Activated T-cell treated with anti-CD3 and anti-CD28 coated beads, Interleukin-2, amount 50 U/mL, for 24 hours (primary cell): Measurements from ENCODE around the gene EML4.

Source experiments
- DNase-seq: peaks from one replicate; pipeline ENCODE4 v3.0.0-alpha.2; 2020
- H3K27ac Mint-ChIP-seq: 2 replicates; pipeline ENCODE4 v1.8.0; 2020; ENCODE audit warnings: mild to moderate bottlenecking, mixed read lengths
- H3K27me3 Mint-ChIP-seq: 2 replicates; pipeline ENCODE4 v1.8.0; 2020; ENCODE audit warnings: mixed read lengths
- H3K36me3 Mint-ChIP-seq: 2 replicates; pipeline ENCODE4 v1.8.0; 2020; ENCODE audit warnings: low read depth, mixed read lengths
- H3K4me1 Mint-ChIP-seq: 2 replicates; pipeline ENCODE4 v1.8.0; 2020; ENCODE audit warnings: low read depth, mixed read lengths
- H3K4me3 Mint-ChIP-seq: 2 replicates; pipeline ENCODE4 v1.8.0; 2020; ENCODE audit warnings: mild to moderate bottlenecking, moderate library complexity, mixed read lengths
- H3K9me3 Mint-ChIP-seq: 2 replicates; pipeline ENCODE4 v1.8.0; 2020; ENCODE audit warnings: mixed read lengths

Gene EML4

GRCh38 chr2:42286268-42286946 is 117.3 kb downstream of the EML4 start:
- H3K4me1 Mint-ChIP-seq = peaks cover 32% of the 10 kb centered on the region
- peak overlapping the region; percentile 42 for H3K27ac Mint-ChIP-seq
- H3K4me3 Mint-ChIP-seq = no peak overlapping the region
- DNase-seq = no peak
- peaks cover 82% of the 10 kb centered on the region for H3K36me3 Mint-ChIP-seq
- no peaks in the 10 kb centered on the region for H3K27me3 Mint-ChIP-seq
- no peaks in the 10 kb centered on the region for H3K9me3 Mint-ChIP-seq

DNA sequence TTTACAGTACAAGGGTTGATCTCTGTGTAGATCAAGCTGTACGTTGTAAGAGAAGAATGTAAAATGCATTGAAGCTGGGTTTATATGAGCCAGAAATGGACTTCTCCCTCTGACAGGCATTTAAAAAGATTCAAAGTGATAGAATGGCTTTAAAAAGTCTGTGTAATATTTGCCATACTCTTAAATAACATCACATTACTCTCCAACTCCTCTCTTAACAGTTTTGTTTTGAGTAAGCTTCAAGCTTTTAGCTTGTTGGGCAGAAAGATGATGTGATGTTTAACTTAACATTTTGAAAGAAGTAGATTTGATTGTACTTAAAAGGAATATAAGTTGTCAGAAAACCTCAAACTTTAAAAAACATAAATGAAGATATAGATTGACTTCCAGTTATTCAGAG is 119.7 kb downstream of the EML4 start:
- Mint-ChIP-seq H3K4me3 (no peak overlapping the region), H3K27ac (peak overlapping the region; percentile 75), H3K4me1 (peaks cover 36% of the 10 kb centered on the region), H3K36me3 (peaks cover 83% of the 10 kb centered on the region), H3K27me3 (no peaks in the 10 kb centered on the region), H3K9me3 (no peaks in the 10 kb centered on the region)
- DNase-seq = no peak

DNA sequence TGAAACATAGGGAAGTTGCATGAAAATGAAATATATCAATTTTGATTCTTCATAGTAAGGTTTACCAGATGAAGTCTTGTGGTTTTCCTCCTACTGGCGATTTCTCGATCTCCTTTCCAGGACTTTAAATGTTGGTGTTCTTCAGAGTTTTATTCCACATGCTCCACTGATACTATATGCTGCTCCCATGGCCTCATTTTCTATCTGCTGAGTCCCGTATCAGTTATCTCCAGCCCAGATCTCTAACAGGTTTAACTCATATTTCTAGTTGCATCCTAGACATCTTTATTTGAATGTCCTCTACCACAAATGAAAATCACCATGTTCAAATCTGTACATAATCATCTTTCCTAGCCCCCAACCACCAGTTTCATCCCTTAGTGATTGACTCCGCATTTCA is 120.1 kb downstream of the EML4 start:
- no peaks in the 10 kb centered on the region for H3K9me3 Mint-ChIP-seq
- H3K27me3 Mint-ChIP-seq = no peaks in the 10 kb centered on the region
- peaks cover 36% of the 10 kb centered on the region for H3K4me1 Mint-ChIP-seq
- DNase-seq = no peak
- H3K36me3 Mint-ChIP-seq = peaks cover 82% of the 10 kb centered on the region
- H3K27ac Mint-ChIP-seq = peak overlapping the region; percentile 75
- H3K4me3 Mint-ChIP-seq = no peak overlapping the region

GRCh38 chr2:42290005-42290404 is 120.9 kb downstream of the EML4 start:
- no peak overlapping the region for H3K27ac Mint-ChIP-seq
- H3K27me3 Mint-ChIP-seq = no peaks in the 10 kb centered on the region

DNA sequence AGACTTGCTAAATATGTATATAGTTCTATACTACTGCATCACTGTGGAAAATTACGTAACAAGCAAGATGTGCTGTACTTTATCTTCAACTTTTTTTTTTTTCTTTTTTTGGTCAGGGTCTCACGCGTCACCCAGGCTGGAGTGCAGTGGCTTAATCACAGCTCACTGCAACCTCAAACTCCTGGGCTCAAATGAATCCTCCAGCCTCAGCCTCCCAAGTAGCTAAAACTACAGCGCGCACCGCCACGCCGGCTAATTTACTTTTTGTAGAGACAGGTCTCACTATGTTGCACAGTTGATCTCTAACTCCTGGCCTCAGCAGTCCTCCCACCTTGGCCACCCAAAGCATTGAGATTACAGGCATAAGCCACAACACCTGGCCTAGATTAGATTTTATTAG is 123.9 kb downstream of the EML4 start:
- peak overlapping the region; percentile 11 for H3K27ac Mint-ChIP-seq
- peaks cover 51% of the 10 kb centered on the region for H3K4me1 Mint-ChIP-seq
- no peak for DNase-seq
- no peaks in the 10 kb centered on the region for H3K27me3 Mint-ChIP-seq
- H3K36me3 Mint-ChIP-seq = peaks cover 91% of the 10 kb centered on the region
- H3K9me3 Mint-ChIP-seq = no peaks in the 10 kb centered on the region
- no peak overlapping the region for H3K4me3 Mint-ChIP-seq

More at GRCh38 chr2:42290005-42290404, 120.9 kb downstream of the EML4 start:
- H3K4me3 Mint-ChIP-seq = no peak overlapping the region
- peaks cover 39% of the 10 kb centered on the region for H3K4me1 Mint-ChIP-seq
- DNase-seq = no peak
- H3K9me3 Mint-ChIP-seq = no peaks in the 10 kb centered on the region
- H3K36me3 Mint-ChIP-seq = peaks cover 87% of the 10 kb centered on the region

GRCh38 chr2:42296226-42296625 is 127.1 kb downstream of the EML4 start:
- peaks cover 94% of the 10 kb centered on the region for H3K36me3 Mint-ChIP-seq
- no peaks in the 10 kb centered on the region for H3K9me3 Mint-ChIP-seq
- no peak overlapping the region for H3K4me3 Mint-ChIP-seq
- peaks cover 55% of the 10 kb centered on the region for H3K4me1 Mint-ChIP-seq
- DNase-seq = no peak
- no peaks in the 10 kb centered on the region for H3K27me3 Mint-ChIP-seq
- peak overlapping the region; percentile 81 for H3K27ac Mint-ChIP-seq

- no peak for DNase-seq
- H3K27ac Mint-ChIP-seq = peak overlapping the region; percentile 81
- no peaks in the 10 kb centered on the region for H3K9me3 Mint-ChIP-seq
- H3K36me3 Mint-ChIP-seq = peaks cover 89% of the 10 kb centered on the region
- H3K4me1 Mint-ChIP-seq = peaks cover 56% of the 10 kb centered on the region
- H3K4me3 Mint-ChIP-seq = no peak overlapping the region
- H3K27me3 Mint-ChIP-seq = no peaks in the 10 kb centered on the region
Measured at GRCh38 chr2:42297322-42297936, 128.3 kb downstream of the EML4 start.

GRCh38 chr2:42298132-42298531 is 129.0 kb downstream of the EML4 start:
- peaks cover 90% of the 10 kb centered on the region for H3K36me3 Mint-ChIP-seq
- H3K27ac Mint-ChIP-seq = peak overlapping the region; percentile 73
- H3K9me3 Mint-ChIP-seq = no peaks in the 10 kb centered on the region
- no peaks in the 10 kb centered on the region for H3K27me3 Mint-ChIP-seq
- peaks cover 56% of the 10 kb centered on the region for H3K4me1 Mint-ChIP-seq
- H3K4me3 Mint-ChIP-seq = no peak overlapping the region
- no peak for DNase-seq

DNA sequence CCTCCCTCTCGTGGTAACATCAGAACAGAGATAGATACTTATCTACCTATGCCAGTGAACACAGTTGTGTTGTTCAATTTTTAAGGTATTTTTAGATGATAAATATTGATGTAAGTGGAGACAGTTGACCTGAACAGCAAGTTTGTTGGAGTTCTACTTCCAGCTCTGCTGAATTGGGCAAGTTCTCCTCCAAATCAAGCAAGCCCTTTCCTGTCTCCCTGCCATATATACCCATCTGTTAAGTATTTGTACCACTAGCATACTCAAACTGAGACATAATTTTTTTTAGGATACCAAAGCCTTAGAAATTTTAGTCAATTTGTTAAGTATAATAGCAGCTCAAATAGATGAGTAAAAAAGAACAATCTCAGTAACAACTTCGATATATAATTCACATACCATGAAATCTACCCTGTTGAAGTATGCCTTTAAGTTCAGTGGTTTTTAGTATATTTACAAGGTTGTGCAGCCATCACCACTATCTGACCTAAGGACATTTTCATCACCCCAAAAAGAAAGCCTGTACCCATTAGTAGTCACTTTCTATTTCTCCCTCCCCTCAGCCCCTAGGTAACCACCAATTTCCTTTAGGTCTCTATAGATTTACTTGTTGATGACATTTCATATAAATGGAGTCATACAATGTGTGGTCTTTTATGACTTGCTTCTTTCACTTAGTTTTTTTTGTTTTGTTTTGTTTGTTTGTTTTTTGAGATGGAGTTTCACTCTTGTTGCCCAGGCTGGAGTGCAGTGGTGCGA is 130.0 kb downstream of the EML4 start:
- H3K9me3 Mint-ChIP-seq = no peaks in the 10 kb centered on the region
- H3K27me3 Mint-ChIP-seq = no peaks in the 10 kb centered on the region
- H3K4me3 Mint-ChIP-seq = no peak overlapping the region
- no peak for DNase-seq
- peaks cover 92% of the 10 kb centered on the region for H3K36me3 Mint-ChIP-seq
- H3K4me1 Mint-ChIP-seq = peaks cover 55% of the 10 kb centered on the region
- H3K27ac Mint-ChIP-seq = peak overlapping the region; percentile 67

GRCh38 chr2:42300527-42300926 is 131.4 kb downstream of the EML4 start:
- Mint-ChIP-seq H3K4me3 (no peak overlapping the region), H3K4me1 (peaks cover 53% of the 10 kb centered on the region), H3K27ac (no peak overlapping the region), H3K27me3 (no peaks in the 10 kb centered on the region), H3K36me3 (peaks cover 91% of the 10 kb centered on the region), H3K9me3 (no peaks in the 10 kb centered on the region)
- DNase-seq = no peak

GRCh38 chr2:42303252-42303651 is 134.1 kb downstream of the EML4 start:
- Mint-ChIP-seq H3K27ac (peak overlapping the region; percentile 0), H3K36me3 (peaks cover 87% of the 10 kb centered on the region), H3K27me3 (no peaks in the 10 kb centered on the region), H3K9me3 (no peaks in the 10 kb centered on the region), H3K4me3 (no peak overlapping the region), H3K4me1 (peaks cover 37% of the 10 kb centered on the region)
- no peak for DNase-seq

- peak overlapping the region; percentile 12 for H3K27ac Mint-ChIP-seq
- no peaks in the 10 kb centered on the region for H3K9me3 Mint-ChIP-seq
- H3K4me3 Mint-ChIP-seq = no peak overlapping the region
- H3K36me3 Mint-ChIP-seq = peaks cover 83% of the 10 kb centered on the region
- DNase-seq = no peak
- H3K4me1 Mint-ChIP-seq = peaks cover 33% of the 10 kb centered on the region
- H3K27me3 Mint-ChIP-seq = no peaks in the 10 kb centered on the region
Measured at GRCh38 chr2:42304059-42304713, 135.0 kb downstream of the EML4 start.

- no peak for DNase-seq
- Mint-ChIP-seq H3K4me3 (no peak overlapping the region), H3K27me3 (no peaks in the 10 kb centered on the region), H3K4me1 (peaks cover 20% of the 10 kb centered on the region), H3K9me3 (no peaks in the 10 kb centered on the region), H3K27ac (no peak overlapping the region), H3K36me3 (peaks cover 73% of the 10 kb centered on the region)
Measured at GRCh38 chr2:42307180-42307579, 138.0 kb downstream of the EML4 start.

- no peak overlapping the region for H3K4me3 Mint-ChIP-seq
- H3K27ac Mint-ChIP-seq = peak overlapping the region; percentile 64
- H3K9me3 Mint-ChIP-seq = no peaks in the 10 kb centered on the region
- peaks cover 20% of the 10 kb centered on the region for H3K4me1 Mint-ChIP-seq
- DNase-seq = no peak
- peaks cover 63% of the 10 kb centered on the region for H3K36me3 Mint-ChIP-seq
- H3K27me3 Mint-ChIP-seq = no peaks in the 10 kb centered on the region
Measured at GRCh38 chr2:42309366-42309765, 140.2 kb downstream of the EML4 start.
